ENCODE data around the gene TMEM86A. TPM values are rescaled to one million over a fixed set of nuclear protein-coding genes. Genes with fewer than 3 reads are reported as not detected.

TMEM86A gene
- total RNA-seq, 4 donors from 2014 or later, result 0.53 to 4.4 (median 1.9) TPM; not detected in 1

GRCh38 chr11:18752502-18752901 lies 53.9 kb downstream of the TMEM86A start:
- H3K27ac ChIP-seq, result no peak overlapping the region
- no peaks in the 10 kb centered on the region for H3K27me3 ChIP-seq
- no peak for TF ChIP-seq CTCF (IDR thresholded peaks at IDR 0.05)
- no peaks in the 10 kb centered on the region for H3K36me3 ChIP-seq
- H3K4me1 ChIP-seq, result no peaks in the 10 kb centered on the region
- H3K4me3 ChIP-seq, result no peak overlapping the region
- no peak for DNase-seq
- no peaks in the 10 kb centered on the region for H3K9me3 ChIP-seq

GRCh38 chr11:18754308-18754707 lies 55.7 kb downstream of the TMEM86A start:
- no peak for TF ChIP-seq POLR2A (IDR thresholded peaks at IDR 0.05)
- H3K27me3 ChIP-seq, result no peaks in the 10 kb centered on the region
- H3K9me3 ChIP-seq, result no peaks in the 10 kb centered on the region
- H3K27ac ChIP-seq, result no peak overlapping the region
- H3K4me1 ChIP-seq, result no peaks in the 10 kb centered on the region
- no peaks in the 10 kb centered on the region for H3K36me3 ChIP-seq
- DNase-seq, result no peak
- H3K4me3 ChIP-seq, result no peak overlapping the region

Other genes with a start within 250 kb of the TMEM86A start
- gene LDHAL6A, start 242.9 kb upstream of the TMEM86A start, total RNA-seq, result not detected
- gene TSG101, start 171.8 kb upstream of the TMEM86A start, total RNA-seq, result 10 to 100 TPM; 61.8 to 73.5 (median 67.6) TPM
- 10 to 100 TPM; 19.9 to 34.7 (median 26.3) TPM for gene UEVLD, start 110.0 kb upstream of the TMEM86A start, total RNA-seq
- gene MISFA, start 99.0 kb upstream of the TMEM86A start, total RNA-seq, result not detected
- gene SPTY2D1, start 64.4 kb upstream of the TMEM86A start, total RNA-seq, result 10 to 100 TPM; 14.2 to 19.3 (median 17.8) TPM
- gene IGSF22, start 27.4 kb downstream of the TMEM86A start, total RNA-seq, result not detected
- gene PTPN5, start 93.0 kb downstream of the TMEM86A start, total RNA-seq, result 1 to 10 TPM in 1 of 4 donors, under 1 TPM in 1, not detected in 2; 0.76 to 1.7 TPM
- gene MRGPRX1, start 240.6 kb downstream of the TMEM86A start, total RNA-seq, result not detected

Measured in Peyer's patch (tissue), 4 donors.